ENCODE measurements around the gene CNIH3.

CNIH3 gene

GRCh38 chr1:224726441-224727182, 110.5 kb downstream of the CNIH3 start:
- no peak for DNase-seq

- no peak for DNase-seq
Measured at GRCh38 chr1:224727351-224728289, 111.5 kb downstream of the CNIH3 start.

DNA sequence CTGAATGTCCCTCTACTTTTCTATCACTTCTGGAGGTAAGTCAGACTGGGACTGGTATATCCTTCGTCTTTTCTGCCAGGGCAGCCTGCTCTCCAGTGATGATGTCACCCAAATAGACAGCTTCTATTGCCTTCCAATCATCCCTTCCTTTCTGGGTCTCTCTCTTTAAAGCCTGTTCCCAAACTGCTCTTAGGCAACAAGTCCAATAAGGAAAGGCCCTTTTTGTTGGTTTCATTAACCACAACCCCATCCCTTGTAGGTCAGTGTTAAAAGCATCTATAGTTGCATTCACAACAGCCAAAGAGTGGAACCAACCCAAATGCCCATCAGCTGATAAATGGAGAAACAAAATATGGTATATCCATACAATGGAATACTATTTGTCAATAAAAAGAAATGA, 114.4 kb downstream of the CNIH3 start:
- no peak for DNase-seq

GRCh38 chr1:224730965-224731364, 114.8 kb downstream of the CNIH3 start:
- DNase-seq: no peak

GRCh38 chr1:224731633-224732032, 115.5 kb downstream of the CNIH3 start:
- DNase-seq: no peak

- DNase-seq: no peak
Measured at GRCh38 chr1:224732377-224733026, 116.4 kb downstream of the CNIH3 start.

DNA sequence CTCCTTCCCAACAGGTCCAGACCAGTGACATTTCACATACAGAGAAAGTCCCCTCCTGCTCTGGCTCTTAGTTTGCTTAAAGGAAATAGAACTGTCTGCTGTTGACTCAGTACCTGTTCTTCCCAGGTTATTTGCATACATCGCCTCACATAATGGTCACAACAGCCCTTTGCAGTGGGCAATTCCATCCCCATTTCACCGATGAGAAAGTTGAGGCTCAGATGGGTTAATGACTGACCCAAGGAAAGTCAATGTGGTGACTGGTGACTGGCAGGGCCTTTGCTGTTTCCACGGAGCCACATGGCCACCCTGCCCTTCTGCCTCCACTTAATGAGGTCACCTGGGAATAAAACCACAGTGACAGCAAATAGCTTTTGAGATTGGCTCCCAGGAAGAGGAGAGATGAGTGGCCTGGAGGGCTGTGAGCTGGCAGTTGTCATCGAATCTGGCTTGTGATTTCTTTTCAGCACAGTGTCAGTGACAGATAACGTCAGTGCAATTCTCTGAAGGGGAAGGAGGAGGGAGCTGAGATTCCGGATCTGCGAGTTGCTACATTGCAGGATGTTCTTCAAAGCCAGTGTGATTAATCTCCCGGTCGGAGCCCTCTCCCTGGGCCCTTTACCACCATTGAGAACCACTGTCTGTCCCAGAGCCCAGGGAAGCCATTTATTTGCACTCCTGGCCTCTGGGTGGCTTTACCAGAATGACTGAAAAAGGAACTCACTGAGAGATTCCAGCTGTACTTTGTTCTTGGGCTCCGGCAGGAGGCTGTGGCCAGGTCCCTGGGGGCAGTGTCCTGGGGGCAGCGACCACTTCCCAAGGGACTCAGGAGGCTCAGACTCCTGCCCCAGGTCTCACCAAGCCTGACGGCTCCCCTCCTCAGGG, 117.2 kb downstream of the CNIH3 start:
- DNase-seq: no peak

DNA sequence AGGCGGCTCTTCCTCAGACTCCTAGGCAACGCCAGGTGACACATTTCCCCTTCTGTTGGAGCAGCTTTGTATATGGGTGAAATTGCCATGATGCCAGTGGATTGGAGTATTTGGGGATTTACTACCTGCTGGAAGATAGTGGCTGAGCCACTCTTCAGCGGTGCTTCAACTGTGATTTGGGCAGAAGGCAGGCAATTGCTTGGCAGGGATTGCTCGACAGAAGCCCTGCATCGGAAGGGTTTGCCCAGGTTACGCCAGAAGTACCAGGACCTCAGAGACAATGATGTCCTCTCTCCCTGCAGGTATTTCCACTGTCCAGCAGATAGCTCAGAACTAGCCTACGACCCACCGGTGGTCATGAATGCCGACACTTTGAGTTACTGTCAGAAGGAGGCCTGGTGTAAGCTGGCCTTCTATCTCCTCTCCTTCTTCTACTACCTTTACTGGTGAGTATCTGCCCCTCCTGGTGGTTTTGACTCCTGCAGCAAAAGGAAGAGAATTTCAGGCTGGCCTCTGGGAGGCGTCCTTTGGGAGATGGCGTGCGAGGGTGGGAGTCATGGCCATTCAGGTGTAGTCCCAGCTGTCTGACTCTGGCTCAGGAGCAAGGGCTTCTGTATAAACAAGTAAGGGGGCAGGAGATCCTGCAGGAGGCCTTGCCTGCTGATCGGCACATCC, 118.3 kb downstream of the CNIH3 start:
- no peak for DNase-seq

- no peak for DNase-seq
Measured at GRCh38 chr1:224735159-224735558, 119.0 kb downstream of the CNIH3 start.

GRCh38 chr1:224736619-224737352, 120.7 kb downstream of the CNIH3 start:
- DNase-seq: no peak

- DNase-seq: no peak
Measured at GRCh38 chr1:224737353-224737727, 121.2 kb downstream of the CNIH3 start.

GRCh38 chr1:224739303-224739996, 123.3 kb downstream of the CNIH3 start:
- no peak for DNase-seq

GRCh38 chr1:224739997-224740684, 124.0 kb downstream of the CNIH3 start:
- no peak for DNase-seq

DNA sequence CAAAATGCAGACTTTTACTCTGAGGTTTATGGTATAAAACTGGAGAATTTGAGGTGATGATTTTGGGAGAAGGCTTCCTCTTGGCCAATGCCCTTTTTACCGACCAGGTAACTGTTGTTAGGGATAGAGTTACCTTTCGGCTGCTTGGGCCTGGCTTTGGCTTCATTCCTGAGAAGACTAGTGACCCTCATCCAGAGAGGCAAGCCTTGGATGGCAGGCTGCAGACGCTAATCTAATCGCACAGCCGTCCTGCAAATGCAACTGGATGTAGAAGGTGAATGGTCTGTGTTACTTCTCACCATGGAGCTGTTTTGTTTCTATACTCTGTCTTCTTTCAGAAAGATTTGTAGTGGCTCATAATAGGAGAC, 124.6 kb downstream of the CNIH3 start:
- DNase-seq: no peak

DNA sequence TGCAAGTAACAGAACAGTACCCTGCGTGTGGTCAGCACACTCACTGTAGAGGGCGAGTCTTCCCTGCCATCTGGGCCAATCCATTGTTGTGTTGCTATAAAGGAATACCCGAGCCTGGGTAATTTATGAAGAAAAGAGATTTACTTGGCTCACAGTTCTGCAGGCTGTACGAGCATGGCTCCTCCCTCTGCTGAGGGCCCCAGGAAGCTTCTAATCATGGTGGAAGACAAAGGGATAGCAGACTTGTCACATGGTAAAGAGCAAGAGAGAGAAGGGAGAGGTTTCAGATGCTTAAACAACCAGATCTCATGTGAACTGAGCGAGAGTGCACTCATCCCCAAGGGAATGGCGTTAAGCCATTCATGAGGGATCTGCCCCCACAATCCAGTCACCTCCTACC, 126.2 kb downstream of the CNIH3 start:
- DNase-seq: no peak

- DNase-seq: no peak
Measured at GRCh38 chr1:224743608-224744164, 127.6 kb downstream of the CNIH3 start.

- DNase-seq: no peak
Measured at GRCh38 chr1:224744521-224744920, 128.4 kb downstream of the CNIH3 start.

DNA sequence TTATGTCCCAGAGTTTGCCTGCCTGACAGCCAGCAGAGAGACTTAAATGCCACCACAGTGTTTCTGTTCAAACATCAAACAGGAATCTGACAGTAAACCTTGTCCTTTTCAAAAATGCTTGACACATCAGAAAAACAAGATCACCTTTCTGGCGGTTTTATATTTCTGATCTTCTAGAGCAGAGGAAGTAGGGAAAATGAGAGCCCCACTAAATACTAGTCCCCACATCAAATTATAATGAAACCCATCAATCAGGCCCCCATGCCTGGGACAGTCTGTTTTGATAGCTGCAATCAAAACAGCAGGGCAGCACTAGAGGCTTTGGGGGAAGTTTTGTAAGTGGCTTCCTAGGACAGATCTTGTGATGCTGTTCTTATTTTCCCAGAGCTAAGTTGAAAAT, 129.3 kb downstream of the CNIH3 start:
- DNase-seq: no peak

- DNase-seq: no peak
Measured at GRCh38 chr1:224745924-224746323, 129.8 kb downstream of the CNIH3 start.

DNA sequence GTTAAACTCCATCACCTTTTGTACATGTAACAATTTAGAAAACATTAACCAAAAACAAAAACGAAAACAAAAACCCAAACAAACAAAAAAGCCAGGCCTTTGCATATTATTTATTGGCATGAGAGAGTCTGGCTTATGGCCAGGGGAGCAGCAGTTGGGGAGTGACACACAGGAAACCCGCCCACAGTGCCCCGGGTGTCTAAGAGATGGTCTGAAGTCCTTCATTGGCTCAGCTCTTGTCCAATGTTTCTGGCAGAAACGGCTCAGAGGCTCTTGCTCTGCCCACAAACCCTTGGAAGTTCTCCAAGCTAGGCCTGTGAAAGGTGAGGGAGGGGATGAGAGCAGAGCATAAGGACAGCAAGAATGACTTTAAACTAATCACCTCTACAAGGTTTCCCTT, 131.5 kb downstream of the CNIH3 start:
- DNase-seq: no peak

All from stimulated activated naive CD4-positive, alpha-beta T cell (primary cell).